H9 (cell line): ENCODE results near the gene MINDY4. TPM values are rescaled to one million over a fixed set of nuclear protein-coding genes. Genes with fewer than 3 reads are reported as not detected.

Source experiments
- DNase-seq: peaks from one replicate; pipeline ENCODE4 v3.0.0-alpha.2; 2017
- H2AFZ ChIP-seq: one replicate; pipeline ENCODE4 v1.6.1; 2013; ENCODE audit warnings: mild to moderate bottlenecking, low read length, control low read depth, moderate library complexity
- H2AK5ac ChIP-seq: 2 replicates; pipeline ENCODE4 v1.6.1; 2013; ENCODE audit warnings: low read length, control low read depth, mixed read lengths; ENCODE audit not compliant: insufficient read length
- H2BK120ac ChIP-seq: one replicate; pipeline ENCODE4 v1.6.1; 2013; ENCODE audit warnings: low read depth, mild to moderate bottlenecking, low read length, control low read depth, inconsistent platforms; ENCODE audit not compliant: poor library complexity, severe bottlenecking
- H2BK12ac ChIP-seq: 2 replicates; pipeline ENCODE4 v1.6.1; 2013; ENCODE audit warnings: low read length, control low read depth, mixed read lengths, low read depth; ENCODE audit not compliant: insufficient read length
- H2BK15ac ChIP-seq: 2 replicates; pipeline ENCODE4 v1.6.1; 2013; ENCODE audit warnings: low read depth, low read length, control low read depth
- H2BK20ac ChIP-seq: one replicate; pipeline ENCODE4 v1.6.1; 2013; ENCODE audit warnings: low read depth, mild to moderate bottlenecking, low read length, control low read depth, inconsistent platforms; ENCODE audit not compliant: poor library complexity, severe bottlenecking
- H2BK5ac ChIP-seq: 2 replicates; pipeline ENCODE4 v1.6.1; 2013; ENCODE audit warnings: low read length, control low read depth, mixed read lengths; ENCODE audit not compliant: insufficient read length
- H3K14ac ChIP-seq: 2 replicates; pipeline ENCODE4 v1.6.1; 2013; ENCODE audit warnings: low read length, control low read depth; ENCODE audit not compliant: insufficient read depth
- H3K18ac ChIP-seq: 2 replicates; pipeline ENCODE4 v1.6.1; 2013; ENCODE audit warnings: low read depth, mild to moderate bottlenecking, mixed read lengths, low read length, control low read depth; ENCODE audit not compliant: insufficient read length
- H3K23ac ChIP-seq: 2 replicates; pipeline ENCODE4 v1.6.1; 2013; ENCODE audit warnings: low read length, control low read depth, mixed read lengths, low read depth; ENCODE audit not compliant: insufficient read length
- H3K23me2 ChIP-seq: 2 replicates; pipeline ENCODE4 v1.6.1; 2013; ENCODE audit warnings: low read depth, mild to moderate bottlenecking, mixed read lengths, low read length, control low read depth; ENCODE audit not compliant: insufficient read length, poor library complexity, severe bottlenecking
- H3K27ac ChIP-seq: 2 replicates; pipeline ENCODE4 v1.5.1; 2013; ENCODE audit warnings: low read length, control low read depth, mixed read lengths, low read depth; ENCODE audit not compliant: insufficient read length
- H3K27me3 ChIP-seq: 2 replicates; pipeline ENCODE4 v1.6.1; 2013; ENCODE audit warnings: low read length, control low read depth, inconsistent platforms; ENCODE audit not compliant: insufficient read depth
- H3K4ac ChIP-seq: 2 replicates; pipeline ENCODE4 v1.6.1; 2013; ENCODE audit warnings: low read depth, mild to moderate bottlenecking, control low read depth, inconsistent platforms, low read length, moderate library complexity
- H3K4me1 ChIP-seq: 2 replicates; pipeline ENCODE4 v1.6.1; 2013; ENCODE audit warnings: low read length, control low read depth, inconsistent platforms; ENCODE audit not compliant: insufficient read depth
- H3K4me2 ChIP-seq: 2 replicates; pipeline ENCODE4 v1.6.1; 2013; ENCODE audit warnings: low read length, control low read depth, mixed read lengths; ENCODE audit not compliant: insufficient read length, insufficient read depth
- H3K56ac ChIP-seq: 2 replicates; pipeline ENCODE4 v1.6.1; 2013; ENCODE audit warnings: low read depth, mild to moderate bottlenecking, mixed read lengths, low read length, control low read depth; ENCODE audit not compliant: insufficient read length
- H3K79me1 ChIP-seq: 2 replicates; pipeline ENCODE4 v1.6.1; 2013; ENCODE audit warnings: low read depth, mild to moderate bottlenecking, moderate library complexity, low read length, control low read depth, inconsistent platforms; ENCODE audit not compliant: insufficient read depth, poor library complexity, severe bottlenecking
- H3K79me2 ChIP-seq: 2 replicates; pipeline ENCODE4 v1.6.1; 2013; ENCODE audit warnings: low read length, control low read depth, inconsistent platforms; ENCODE audit not compliant: insufficient read depth
- H3K9ac ChIP-seq: 2 replicates; pipeline ENCODE4 v1.6.1; 2013; ENCODE audit warnings: low read length, control low read depth, mixed read lengths; ENCODE audit not compliant: insufficient read length; ENCODE audit errors: extremely low read depth
- H3K9me3 ChIP-seq: one replicate; pipeline ENCODE4 v1.6.1; 2013; ENCODE audit warnings: low read depth, low read length, inconsistent platforms; ENCODE audit not compliant: control insufficient read depth
- H3T11ph ChIP-seq: one replicate; pipeline ENCODE4 v1.6.1; 2013; ENCODE audit warnings: mild to moderate bottlenecking, low read length, control low read depth, inconsistent platforms
- H4K20me1 ChIP-seq: one replicate; pipeline ENCODE4 v1.6.1; 2013; ENCODE audit not compliant: control insufficient read depth, insufficient read length, insufficient read depth
- H4K5ac ChIP-seq: 2 replicates; pipeline ENCODE4 v1.6.1; 2013; ENCODE audit warnings: low read depth, mild to moderate bottlenecking, mixed read lengths, low read length, control low read depth; ENCODE audit not compliant: insufficient read length
- H4K8ac ChIP-seq: replicated peaks from 2 replicates; pipeline ENCODE4 v1.6.1; 2013; ENCODE audit warnings: low read length, control low read depth, mixed read lengths, low read depth; ENCODE audit not compliant: insufficient read length
- H4K91ac ChIP-seq: 2 replicates; pipeline ENCODE4 v1.6.1; 2013; ENCODE audit warnings: low read depth, mild to moderate bottlenecking, moderate library complexity, mixed read lengths, low read length, control low read depth; ENCODE audit not compliant: insufficient read length
- H3K27ac Mint-ChIP-seq, 3 experiments: 2 replicates in 2 of 3; 3 replicates in 1 of 3; pipeline ENCODE4 v1.8.0; 2020 to 2021; ENCODE audit warnings: mixed read lengths in 3 of 3, mild to moderate bottlenecking in 1 of 3, moderate library complexity in 1 of 3
- H3K27me3 Mint-ChIP-seq: 2 replicates; pipeline ENCODE4 v1.8.0; 2021; ENCODE audit warnings: low read depth, mild to moderate bottlenecking, moderate library complexity, mixed read lengths
- H3K36me3 Mint-ChIP-seq, 3 experiments: 2 replicates in 2 of 3; 3 replicates in 1 of 3; pipeline ENCODE4 v1.8.0; 2020 to 2021; ENCODE audit warnings: low read depth in 3 of 3, mixed read lengths in 3 of 3; ENCODE audit not compliant: insufficient read depth in 1 of 3
- H3K4me1 Mint-ChIP-seq, 2 experiments: 2 replicates each; pipeline ENCODE4 v1.8.0; 2020; ENCODE audit warnings: mixed read lengths in 2 of 2
- H3K4me3 Mint-ChIP-seq, 2 experiments: 2 replicates in 1 of 2; 3 replicates in 1 of 2; pipeline ENCODE4 v1.8.0; 2020 to 2021; ENCODE audit warnings: mild to moderate bottlenecking in 2 of 2, mixed read lengths in 2 of 2, moderate library complexity in 1 of 2
- H3K9me3 Mint-ChIP-seq, 2 experiments: 2 replicates in 1 of 2; 3 replicates in 1 of 2; pipeline ENCODE4 v1.8.0; 2020; ENCODE audit warnings: mild to moderate bottlenecking in 2 of 2, mixed read lengths in 2 of 2, moderate library complexity in 1 of 2
- CTCF ChIP-seq: fragments of 200-600 bp; sonication (generic); conservative IDR thresholded peaks from 3 replicates; pipeline ENCODE4 v1.8.0; 2021; ENCODE audit warnings: antibody characterized with exemption, mild to moderate bottlenecking
- WGBS: extraction: QIAGEN DNeasy Blood & Tissue Kit; methylation state at CpG from one replicate; pipeline ENCODE4 v1.1.7; 2013; ENCODE audit warnings: missing lambda C conversion rate, low lambda C conversion rate, mixed read lengths; ENCODE audit not compliant: insufficient read length; ENCODE audit errors: extremely low coverage; 5-methylcytosine and 5-hydroxymethylcytosine counted together
- total RNA-seq: library from RNA; stranded (reverse); gene quantifications from 2 replicates; pipeline ENCODE4 v1.2.1, GENCODE V29; 2021

The MINDY4 gene
- total RNA-seq, 1 experiment from 2014 or later, result 3.1 TPM

- Histone ChIP-seq H2AFZ (no peak overlapping the region), H3K9ac (no peak overlapping the region), H3K4me2 (no peak overlapping the region), H2BK12ac (no peak overlapping the region), H2BK20ac (no peak overlapping the region), H3K79me2 (no peaks in the 10 kb centered on the region), H2BK5ac (no peak overlapping the region), H2BK120ac (no peak overlapping the region), H2AK5ac (no peak overlapping the region), H3K56ac (no peak overlapping the region), H4K8ac (no peak overlapping the region), H4K91ac (no peak overlapping the region), H4K5ac (no peak overlapping the region), H4K20me1 (no peaks in the 10 kb centered on the region), H3K27me3 (no peaks in the 10 kb centered on the region), H3K4me1 (peaks cover 8% of the 10 kb centered on the region; the same call in 1 of the 2 replicates), H3K23me2 (no peaks in the 10 kb centered on the region), H3T11ph (no peak overlapping the region), H3K23ac (no peak overlapping the region), H3K18ac (no peak overlapping the region), H3K4ac (no peak overlapping the region), H3K14ac (no peak overlapping the region), H3K79me1 (no peaks in the 10 kb centered on the region), H2BK15ac (no peak overlapping the region), H3K27ac (no peak overlapping the region), H3K9me3 (no peaks in the 10 kb centered on the region)
- no peak for DNase-seq
- TF ChIP-seq CTCF, result no peak
- peaks cover 35 to 43% of the 10 kb centered on the region in 2 experiments for H3K4me1 Mint-ChIP-seq
- H3K36me3 Mint-ChIP-seq, result peaks cover 2 to 8% (median 3%) of the 10 kb centered on the region in 3 experiments; a peak in 3 of 7 replicates
- peaks cover 13% of the 10 kb centered on the region for H3K27me3 Mint-ChIP-seq
- peaks cover 3% of the 10 kb centered on the region in 2 experiments; a peak in 2 of 5 replicates for H3K9me3 Mint-ChIP-seq
- peak overlapping the region in 1 of 3 experiments; percentile 76; a peak in 1 of 7 replicates for H3K27ac Mint-ChIP-seq
- no peak overlapping the region for H3K4me3 Mint-ChIP-seq
- WGBS, result no CpG with 5 or more reads among the region's 11 CpGs
Measured at GRCh38 chr7:30731581-30731980, 39.6 kb upstream of the MINDY4 start.
